Epidermal melanocyte (primary cell): ENCODE data around the gene AK2.
"Not testable (repeated sequence)": the region's sequence is repeated elsewhere in the genome, so short reads cannot be mapped to it uniquely, and the experiment has no call there.

Experiments
- DNase-seq: peaks from one replicate; pipeline ENCODE4 v3.0.0; 2011; ENCODE audit warnings: low spot score; ENCODE audit not compliant: insufficient read length

The AK2 gene

GRCh38 chr1:33024430-33025179 is 12.1 kb downstream of the AK2 start:
- not testable (repeated sequence) for DNase-seq

DNA sequence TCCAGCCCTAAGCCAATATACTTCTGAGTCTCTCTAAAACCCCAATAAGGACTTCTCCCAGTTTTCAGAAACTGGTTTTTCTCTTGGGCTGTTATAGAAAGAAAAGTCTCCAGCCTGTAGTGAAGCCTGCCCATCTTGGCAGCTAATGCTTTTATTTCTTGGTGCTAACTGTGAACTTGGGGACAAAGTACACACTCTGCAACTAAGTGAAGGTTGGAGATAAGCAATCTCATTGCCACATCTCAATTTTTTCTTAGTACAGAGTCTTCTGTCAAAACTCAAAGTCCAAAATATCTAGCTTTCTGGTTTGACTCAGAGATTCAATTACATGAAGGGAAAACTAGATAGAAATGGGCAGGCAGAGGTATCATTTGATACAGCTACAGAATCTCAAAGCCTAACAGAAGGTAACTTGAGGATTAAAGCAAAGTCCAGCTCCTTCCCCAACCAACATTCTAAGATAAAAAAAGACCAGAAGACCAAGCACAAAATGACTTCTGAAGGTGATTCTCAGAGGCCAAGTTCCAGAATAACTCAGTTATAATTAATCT is 14.0 kb downstream of the AK2 start:
- no peak for DNase-seq

DNA sequence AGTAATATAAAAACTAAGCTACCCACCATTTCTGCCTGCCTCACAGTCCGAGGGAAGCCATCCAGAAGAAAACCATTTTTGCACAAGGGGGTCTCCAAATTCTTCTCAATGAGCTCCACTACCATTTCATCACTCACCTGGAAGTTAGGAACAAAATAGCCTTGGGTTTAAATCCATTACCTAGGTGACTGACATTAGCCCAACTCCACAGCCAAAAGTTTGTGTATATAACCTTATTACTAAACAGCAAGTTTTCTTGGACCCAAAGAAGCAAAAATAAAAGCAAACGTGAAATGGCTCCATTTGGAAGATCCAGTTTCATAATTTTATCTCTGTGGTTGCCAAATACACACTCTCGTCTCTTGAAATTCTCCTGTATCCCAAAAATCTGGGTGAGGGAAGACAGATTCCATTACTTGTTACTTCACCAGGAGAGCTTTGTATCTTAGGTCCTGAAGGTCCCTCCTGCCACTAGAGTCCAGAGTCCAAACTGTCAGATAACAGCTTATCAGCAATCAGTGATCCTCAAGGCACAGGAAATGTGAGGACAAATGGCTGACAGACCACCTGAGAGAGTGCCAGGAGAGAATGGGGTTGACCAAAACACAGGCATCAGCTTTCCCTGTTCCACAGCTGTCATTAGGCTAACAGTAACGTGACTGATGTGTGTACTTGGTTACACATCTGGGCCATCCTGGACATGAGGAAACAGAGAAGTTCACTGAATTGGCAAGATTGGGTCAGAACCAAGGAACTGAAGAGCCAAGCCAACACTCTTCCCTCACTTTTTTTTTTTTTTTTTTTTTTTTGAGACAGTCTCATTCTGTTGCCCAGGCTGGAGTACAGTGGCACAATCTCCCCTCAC is 14.9 kb downstream of the AK2 start:
- DNase-seq: no peak

GRCh38 chr1:33018112-33018511 is 18.6 kb downstream of the AK2 start:
- no peak for DNase-seq

DNA sequence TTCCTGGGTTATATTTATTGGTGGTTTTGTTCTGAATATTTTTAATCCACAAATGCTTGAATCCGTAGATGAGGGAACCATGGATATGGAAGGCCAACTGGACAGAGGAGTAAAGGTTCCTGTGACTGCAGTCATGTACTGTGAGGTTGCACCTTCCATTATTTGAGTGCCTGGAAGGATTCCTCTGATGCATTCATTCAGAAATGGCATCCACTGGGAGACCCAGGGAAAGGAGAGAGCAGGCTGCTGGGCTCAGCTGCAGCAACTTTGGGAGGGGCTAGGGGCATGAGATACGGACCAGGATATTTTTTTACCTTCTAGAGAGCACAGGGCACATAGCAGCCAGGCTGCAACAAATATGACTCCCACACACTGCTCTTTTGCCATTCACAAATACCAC is 19.5 kb downstream of the AK2 start:
- no peak for DNase-seq

DNA sequence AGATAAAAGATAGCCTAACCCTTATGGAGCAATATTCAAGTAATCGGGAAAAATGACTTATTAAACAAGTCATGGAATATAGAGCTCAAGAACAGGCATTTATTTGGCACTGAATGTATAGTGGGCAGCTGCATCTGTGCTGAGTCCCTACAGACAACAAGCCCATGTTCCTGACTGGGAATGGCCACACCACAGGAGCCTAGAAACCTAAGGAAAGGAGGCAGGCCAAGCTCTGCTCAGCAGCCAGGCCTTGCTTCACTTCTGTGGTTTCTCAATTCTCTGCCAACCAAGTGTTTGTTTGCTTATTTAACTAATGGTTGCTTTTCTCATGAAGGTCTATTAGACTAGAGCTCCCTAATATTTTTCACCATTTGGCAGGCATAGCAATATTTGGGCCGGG is 21.5 kb downstream of the AK2 start:
- DNase-seq: no peak

DNA sequence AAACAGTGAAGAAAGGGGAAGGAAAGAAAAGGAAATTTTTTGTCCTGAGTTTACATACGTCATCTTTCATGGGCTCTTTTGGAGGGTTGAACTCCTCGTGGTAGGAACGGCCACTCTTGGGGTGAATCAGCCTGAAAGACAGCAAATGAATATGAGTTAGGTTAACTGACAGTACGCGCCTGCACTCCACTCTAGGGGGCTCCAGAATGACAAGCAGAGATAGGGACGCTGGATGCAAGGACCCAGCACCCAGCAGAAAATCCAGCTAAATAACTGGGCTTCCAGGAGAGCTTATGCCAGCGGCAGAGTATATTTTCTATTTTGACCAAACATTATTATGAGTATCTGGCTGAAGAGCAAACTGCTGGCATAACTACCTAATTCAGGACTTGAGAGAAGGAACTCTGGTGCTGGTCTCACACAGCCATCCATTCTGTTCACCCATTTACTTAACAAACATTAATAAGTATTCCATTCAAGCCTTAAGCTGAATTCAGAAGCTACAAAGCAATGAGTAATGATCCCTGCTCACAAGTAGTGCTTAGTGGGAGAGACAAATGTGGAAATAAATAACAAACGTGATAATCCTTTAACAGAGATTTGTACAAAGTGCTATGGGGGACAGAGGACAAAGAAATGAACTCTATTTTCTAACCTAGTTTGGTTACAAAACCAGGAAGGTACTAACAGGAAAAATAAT is 22.1 kb downstream of the AK2 start:
- no peak for DNase-seq

- no peak for DNase-seq
These were observed 22.9 kb downstream of the AK2 start for GRCh38 chr1:33013791-33014190.

DNA sequence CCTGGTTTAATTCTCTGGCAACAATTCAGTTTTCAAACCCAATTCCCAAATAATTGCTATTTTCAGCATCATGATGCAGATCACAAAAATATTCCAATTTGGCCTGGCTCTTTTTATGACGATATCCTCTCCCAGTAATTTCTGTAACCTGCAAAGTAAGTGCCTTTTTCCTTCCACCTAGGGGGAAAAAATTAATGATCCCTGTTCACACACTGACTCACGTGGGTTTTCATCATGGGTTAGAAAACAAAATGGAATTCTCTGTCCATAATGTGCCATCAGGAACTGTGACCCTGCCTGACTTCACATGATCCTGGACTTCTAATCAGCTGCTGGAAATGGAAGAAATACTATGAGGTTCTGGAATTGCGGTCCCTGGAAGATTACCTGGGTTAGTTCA is 24.5 kb downstream of the AK2 start:
- DNase-seq: no peak

DNA sequence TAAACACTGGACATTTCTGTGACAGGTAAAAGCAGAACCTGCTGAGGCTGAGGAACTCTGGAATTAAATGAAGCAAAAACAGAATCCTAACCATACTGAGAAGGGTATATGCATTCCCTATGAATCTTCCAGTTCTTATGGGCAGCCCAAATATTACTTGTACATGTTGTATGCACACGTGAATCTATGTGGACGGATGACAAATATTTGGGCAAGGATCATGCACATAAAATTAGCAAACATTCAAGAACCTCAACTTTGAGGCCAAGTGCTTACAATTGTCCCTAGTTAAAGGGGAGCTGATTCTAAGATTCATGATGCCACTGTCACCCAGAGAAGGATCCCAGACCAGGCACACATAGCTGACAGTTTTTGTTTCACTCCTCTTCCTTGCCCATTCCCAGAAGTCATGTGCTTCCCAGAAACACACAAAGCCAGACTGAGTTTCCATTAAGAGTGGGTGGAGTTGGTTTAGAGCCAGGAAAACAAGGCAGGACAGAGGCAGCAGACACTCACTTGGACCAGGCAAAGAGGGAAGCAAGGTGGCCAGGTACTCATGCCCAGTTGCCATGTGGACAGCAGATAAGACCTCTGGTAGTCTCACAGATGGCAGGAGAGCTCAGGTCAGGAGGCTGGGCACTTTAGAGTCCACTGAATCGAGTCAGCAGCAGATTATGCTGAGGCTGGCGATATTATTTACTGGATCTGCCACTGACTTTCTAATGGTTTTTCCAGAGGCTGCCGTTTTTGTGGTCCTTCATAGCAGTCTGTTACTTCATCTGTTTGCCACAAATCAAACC is 25.6 kb downstream of the AK2 start:
- DNase-seq: peak; percentile 36

DNA sequence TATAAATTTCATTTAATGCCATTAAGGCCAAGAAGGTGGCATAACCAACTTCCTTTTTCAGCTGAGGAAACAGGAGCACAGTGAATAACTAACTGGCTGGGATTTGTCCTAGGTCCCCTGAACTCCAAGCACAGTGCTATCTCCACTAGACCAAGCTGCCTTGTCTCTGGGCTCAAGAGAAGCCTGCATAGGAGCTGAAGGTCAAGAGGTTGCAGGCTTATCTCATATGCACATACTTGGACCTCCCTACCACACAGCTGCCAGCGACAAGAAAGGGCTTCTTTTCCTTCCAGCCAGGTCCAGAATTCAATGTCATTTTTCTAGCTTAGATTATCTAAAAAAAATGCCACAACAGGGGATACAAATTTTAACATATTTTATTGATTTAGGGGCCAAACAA is 27.1 kb downstream of the AK2 start:
- no peak for DNase-seq

DNA sequence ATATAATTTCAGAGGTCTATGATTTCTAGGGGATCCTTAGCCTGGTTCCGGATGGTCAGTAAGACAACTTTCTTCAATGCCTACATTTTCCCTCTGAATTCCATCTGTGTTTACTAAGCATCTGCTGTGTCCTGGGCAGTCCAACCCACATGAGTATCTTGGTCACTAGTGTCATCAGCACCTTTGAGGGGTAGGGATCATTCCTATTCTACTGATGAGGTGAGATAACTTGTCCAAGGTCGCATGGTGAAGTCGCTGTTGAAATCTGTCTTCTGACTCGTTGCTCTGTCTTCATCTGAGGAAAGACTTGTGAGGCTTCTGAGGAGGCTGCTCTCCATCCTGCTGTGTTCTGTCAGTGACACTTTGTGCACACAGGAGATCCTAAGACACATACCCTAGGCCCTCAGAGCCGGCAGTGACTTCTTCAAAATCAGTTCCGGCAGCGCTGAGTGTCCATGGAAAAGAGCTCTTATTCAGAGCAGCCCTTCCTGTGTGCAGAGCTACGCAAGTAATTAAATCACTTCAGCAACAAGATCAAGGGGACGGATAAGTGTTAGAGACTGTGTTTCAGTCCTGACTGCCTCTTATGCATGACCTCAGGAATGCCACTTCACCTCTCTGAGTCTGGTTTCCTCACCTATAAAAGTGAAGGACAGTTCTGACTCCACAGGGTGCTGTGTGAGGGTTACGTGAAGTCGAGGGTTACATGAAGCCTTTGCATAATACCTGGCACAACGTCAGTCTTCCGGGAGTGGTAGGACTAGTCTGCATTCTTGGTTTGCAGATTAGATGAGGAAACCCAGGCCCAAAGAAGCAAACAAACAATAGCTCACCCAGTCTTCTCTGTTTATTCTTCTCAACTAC is 28.4 kb downstream of the AK2 start:
- DNase-seq: no peak

GRCh38 chr1:33007190-33008050 is 29.3 kb downstream of the AK2 start:
- DNase-seq: no peak

GRCh38 chr1:33005838-33006421 is 30.8 kb downstream of the AK2 start:
- no peak for DNase-seq

DNA sequence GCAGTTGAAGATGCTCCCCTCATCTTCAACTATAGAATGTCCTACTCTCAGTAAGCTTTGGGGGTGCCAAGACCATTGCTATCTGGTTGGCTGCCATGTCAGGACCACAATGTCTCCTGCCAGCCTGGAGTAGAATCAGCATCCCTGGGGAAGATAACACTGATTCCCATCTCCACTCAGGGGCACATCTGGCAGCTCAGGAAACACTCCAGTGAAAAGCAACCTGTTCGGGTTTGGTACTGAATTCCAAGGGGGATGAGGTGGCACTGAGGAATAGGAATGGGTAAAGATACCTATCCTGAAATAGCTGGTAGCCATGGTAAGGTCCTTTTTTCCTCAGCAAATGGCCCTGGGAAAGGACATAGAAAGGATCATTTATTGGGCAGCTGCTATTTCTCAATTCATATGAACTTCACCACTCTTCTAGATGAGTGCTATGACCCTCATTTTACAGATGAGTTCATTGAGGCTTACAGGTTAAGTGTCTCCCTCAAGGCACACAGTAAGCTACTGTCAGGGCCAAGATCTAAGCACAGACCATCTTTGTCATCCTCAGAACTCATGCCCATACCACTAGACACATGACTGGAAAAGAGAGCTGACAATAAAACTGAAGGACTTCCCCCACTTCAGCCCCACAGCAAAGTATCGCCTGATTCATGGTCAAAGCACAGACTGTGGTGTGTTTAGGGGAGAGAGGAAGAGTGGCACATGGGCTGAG is 31.4 kb downstream of the AK2 start:
- peak; percentile 90 for DNase-seq

GRCh38 chr1:33004613-33005012 is 32.1 kb downstream of the AK2 start:
- DNase-seq: no peak

- no peak for DNase-seq
These were observed 33.0 kb downstream of the AK2 start for GRCh38 chr1:33003657-33004056.

GRCh38 chr1:33002006-33002405 is 34.7 kb downstream of the AK2 start:
- no peak for DNase-seq
